ENCODE results near the gene ASXL1.
A peak's percentile ranks its signal among the peaks of the same experiment; 100 is the strongest.

The ASXL1 gene

GRCh38 chr20:32484225-32484957 is 126.3 kb downstream of the ASXL1 start:
- peaks cover 60% of the 10 kb centered on the region for H3K4me1 Mint-ChIP-seq
- H3K9me3 Mint-ChIP-seq = peaks cover 0 to 11% of the 10 kb centered on the region in 2 donors
- ATAC-seq = peak; percentile 22

GRCh38 chr20:32484958-32485769 is 127.0 kb downstream of the ASXL1 start:
- H3K9me3 Mint-ChIP-seq = peaks cover 0 to 11% of the 10 kb centered on the region in 2 donors
- peak; percentile 77 for ATAC-seq
- peak overlapping the region; percentile 90 to 91 for H3K27ac Mint-ChIP-seq
- DNase-seq = peak; percentile 68 to 82
- H3K27me3 Mint-ChIP-seq = no peaks in the 10 kb centered on the region
- peak overlapping the region; percentile 85 to 93 for H3K4me3 Mint-ChIP-seq
- H3K4me1 Mint-ChIP-seq = peaks cover 52% of the 10 kb centered on the region

More at GRCh38 chr20:32484225-32484957, 126.3 kb downstream of the ASXL1 start:
- no peaks in the 10 kb centered on the region for H3K27me3 Mint-ChIP-seq
- H3K27ac Mint-ChIP-seq = peak overlapping the region in 1 of 2 donors; percentile 27
- DNase-seq = peak in 1 of 2 donors; percentile 23
- H3K4me3 Mint-ChIP-seq = peak overlapping the region; percentile 85 to 93

GRCh38 chr20:32485770-32486478 is 127.8 kb downstream of the ASXL1 start:
- Mint-ChIP-seq H3K4me1 (peaks cover 50% of the 10 kb centered on the region), H3K27me3 (no peaks in the 10 kb centered on the region), H3K4me3 (peak overlapping the region; percentile 85 to 93), H3K9me3 (peaks cover 0 to 11% of the 10 kb centered on the region in 2 donors), H3K27ac (no peak overlapping the region)
- no peak for ATAC-seq
- DNase-seq = no peak

DNA sequence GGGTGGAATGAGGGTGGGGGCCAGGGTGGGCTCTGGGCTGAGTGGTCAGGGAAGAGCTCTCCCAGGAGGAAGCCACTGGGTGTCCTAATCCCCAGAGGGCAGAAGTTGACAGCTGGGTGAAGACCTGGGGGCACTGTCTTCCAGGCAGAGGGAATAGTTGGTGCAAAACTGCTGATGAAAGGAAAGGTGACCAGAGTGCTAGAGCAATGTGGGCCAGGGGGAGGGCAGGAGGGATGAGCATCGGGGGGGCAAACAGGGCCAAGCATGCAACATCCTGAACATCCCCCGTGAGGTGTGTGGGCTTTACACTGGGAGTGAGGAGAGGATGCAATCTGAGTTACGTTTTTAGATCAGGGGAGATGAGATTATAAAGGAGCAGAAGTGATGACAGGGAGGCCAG is 129.2 kb downstream of the ASXL1 start:
- Mint-ChIP-seq H3K27me3 (no peaks in the 10 kb centered on the region), H3K9me3 (peaks cover 0 to 11% of the 10 kb centered on the region in 2 donors), H3K4me3 (no peak overlapping the region), H3K27ac (no peak overlapping the region), H3K4me1 (peaks cover 50% of the 10 kb centered on the region)
- no peak for DNase-seq
- ATAC-seq = no peak

DNA sequence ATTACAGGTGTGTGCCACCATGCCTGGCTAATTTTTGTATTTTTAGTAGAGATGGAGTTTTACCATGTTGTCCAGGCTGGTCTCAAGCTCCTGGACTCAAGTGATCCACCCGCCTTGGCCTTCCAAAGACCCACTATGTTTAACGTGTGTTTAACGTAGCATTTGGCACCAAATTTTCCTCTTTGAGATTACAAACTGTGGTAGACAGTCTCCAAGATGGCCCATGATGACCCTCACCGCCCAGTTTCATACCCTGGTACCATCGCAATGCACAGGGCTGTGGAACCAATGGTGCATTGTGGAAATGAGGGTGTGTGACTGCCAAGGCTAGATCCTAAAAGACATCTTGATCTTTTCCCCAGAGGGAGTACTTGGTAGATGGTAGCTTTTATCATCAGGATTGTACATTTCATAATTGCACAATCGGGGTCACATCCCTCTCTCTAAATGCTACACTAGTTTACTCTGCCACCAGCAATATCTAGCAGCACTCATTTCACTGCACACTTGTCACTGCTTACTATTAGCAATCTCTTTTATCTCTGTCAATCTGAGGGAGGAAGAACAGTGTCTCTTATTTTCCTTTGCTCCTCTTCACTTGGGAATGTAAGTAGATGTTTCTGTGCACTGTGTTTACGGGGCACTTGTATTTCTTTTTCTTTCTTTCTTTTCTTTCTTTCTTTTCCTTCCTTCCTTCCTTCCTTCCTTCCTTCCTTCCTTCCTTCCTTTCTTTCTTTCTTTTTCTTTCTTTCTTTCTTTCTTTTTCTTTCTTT is 130.1 kb downstream of the ASXL1 start:
- H3K4me1 Mint-ChIP-seq = peaks cover 53% of the 10 kb centered on the region
- ATAC-seq = no peak
- no peak overlapping the region for H3K4me3 Mint-ChIP-seq
- peaks cover 0 to 11% of the 10 kb centered on the region in 2 donors for H3K9me3 Mint-ChIP-seq
- no peak for DNase-seq
- H3K27me3 Mint-ChIP-seq = no peaks in the 10 kb centered on the region
- H3K27ac Mint-ChIP-seq = no peak overlapping the region

Data from stimulated activated naive CD8-positive, alpha-beta T cell treated with anti-CD3 and anti-CD28 coated beads, Interleukin-15, amount 100 ng/mL, for 72 hours (primary cell).